ENCODE results near the gene GLRA2. TPM values are rescaled to one million over a fixed set of nuclear protein-coding genes. Genes with fewer than 3 reads are reported as not detected.
"Not testable (repeated sequence)": the region's sequence is repeated elsewhere in the genome, so short reads cannot be mapped to it uniquely, and the experiment has no call there.

GLRA2 gene
- total RNA-seq, 1 donor from 2014 or later: not detected

GRCh38 chrX:14590216-14590615, 60.9 kb downstream of the GLRA2 start:
- intact Hi-C loops (cut with DNase I): no loop called here
- no peak for DNase-seq (ENCODE audit: low spot score)

- intact Hi-C loops (cut with DNase I): no loop called here
- DNase-seq (ENCODE audit: low spot score): no peak
Observed at GRCh38 chrX:14590693-14591424, 61.5 kb downstream of the GLRA2 start.

- no peak for DNase-seq (ENCODE audit: low spot score)
- intact Hi-C loops (cut with DNase I): no loop called here
Observed at GRCh38 chrX:14591976-14592375, 62.6 kb downstream of the GLRA2 start.

- intact Hi-C loops (cut with DNase I): no loop called here
- DNase-seq (ENCODE audit: low spot score): no peak
Observed at GRCh38 chrX:14594521-14594920, 65.2 kb downstream of the GLRA2 start.

- DNase-seq (ENCODE audit: low spot score): no peak
- intact Hi-C loops (cut with DNase I): no loop called here
Observed at GRCh38 chrX:14598330-14598729, 69.0 kb downstream of the GLRA2 start.

- DNase-seq (ENCODE audit: low spot score): no peak
- intact Hi-C loops (cut with DNase I): no loop called here
Observed at GRCh38 chrX:14607446-14607985, 78.2 kb downstream of the GLRA2 start.

- DNase-seq (ENCODE audit: low spot score); intact Hi-C loops (cut with DNase I): not testable (repeated sequence)
Observed at GRCh38 chrX:14612450-14612849, 83.1 kb downstream of the GLRA2 start.

- intact Hi-C loops (cut with DNase I): no loop called here
- no peak for DNase-seq (ENCODE audit: low spot score)
Observed at GRCh38 chrX:14616301-14616700, 87.0 kb downstream of the GLRA2 start.

- no peak for DNase-seq (ENCODE audit: low spot score)
- intact Hi-C loops (cut with DNase I): no loop called here
Observed at GRCh38 chrX:14616836-14617235, 87.5 kb downstream of the GLRA2 start.

- intact Hi-C loops (cut with DNase I): no loop called here
- DNase-seq (ENCODE audit: low spot score): no peak
Observed at GRCh38 chrX:14618177-14618965, 89.0 kb downstream of the GLRA2 start.

- intact Hi-C loops (cut with DNase I): no loop called here
- DNase-seq (ENCODE audit: low spot score): no peak
Observed at GRCh38 chrX:14630733-14631132, 101.4 kb downstream of the GLRA2 start.

GRCh38 chrX:14641681-14642655, 112.6 kb downstream of the GLRA2 start:
- intact Hi-C loops (cut with DNase I): no loop called here
- no peak for DNase-seq (ENCODE audit: low spot score)

GRCh38 chrX:14660970-14661369, 131.6 kb downstream of the GLRA2 start:
- intact Hi-C loops (cut with DNase I): no loop called here

GRCh38 chrX:14670819-14671218, 141.5 kb downstream of the GLRA2 start:
- intact Hi-C loops (cut with DNase I): no loop called here

More at GRCh38 chrX:14660970-14661369, 131.6 kb downstream of the GLRA2 start:
- no peak for DNase-seq (ENCODE audit: low spot score)

GRCh38 chrX:14672611-14673172, 143.4 kb downstream of the GLRA2 start:
- intact Hi-C loops (cut with DNase I): no loop called here
- DNase-seq (ENCODE audit: low spot score): no peak

More at GRCh38 chrX:14670819-14671218, 141.5 kb downstream of the GLRA2 start:
- DNase-seq (ENCODE audit: low spot score): no peak

GRCh38 chrX:14673236-14673635, 143.9 kb downstream of the GLRA2 start:
- intact Hi-C loops (cut with DNase I): no loop called here
- no peak for DNase-seq (ENCODE audit: low spot score)

- intact Hi-C loops (cut with DNase I): no loop called here
- DNase-seq (ENCODE audit: low spot score): no peak
Observed at GRCh38 chrX:14673764-14674163, 144.4 kb downstream of the GLRA2 start.

- DNase-seq (ENCODE audit: low spot score): no peak
- intact Hi-C loops (cut with DNase I): no loop called here
Observed at GRCh38 chrX:14675500-14675899, 146.2 kb downstream of the GLRA2 start.

- intact Hi-C loops (cut with DNase I): no loop called here
- DNase-seq (ENCODE audit: low spot score): no peak
Observed at GRCh38 chrX:14676431-14676830, 147.1 kb downstream of the GLRA2 start.

Data from cardiac septum (tissue), 1 donor.